Adrenal gland (tissue), 5 donors: ENCODE results near the gene PIWIL1.

Experiments
- CTCF ChIP-seq, 6 experiments: fragments of 450-650 bp in 4 of 6; fragments of 200-600 bp in 2 of 6; sonication (generic) in 1 of 6; IDR thresholded peaks; 1 replicate in 5 of 6; 2 replicates in 1 of 6; pipeline versions ENCODE4 v1.5.1 to v1.8.0; 2016 to 2021; ENCODE audit warnings: antibody characterized with exemption in 6 of 6, mild to moderate bottlenecking in 2 of 6, moderate library complexity in 1 of 6
- POLR2A ChIP-seq, 2 donors: fragments of 450-650 bp; IDR thresholded peaks; one replicate each; pipeline ENCODE4 v1.6.1; 2017; ENCODE audit warnings: antibody characterized with exemption in 2 of 2, mild to moderate bottlenecking in 2 of 2, moderate library complexity in 1 of 2
- donor health status: DM: no; HTN: no; CAD: no.

DNA sequence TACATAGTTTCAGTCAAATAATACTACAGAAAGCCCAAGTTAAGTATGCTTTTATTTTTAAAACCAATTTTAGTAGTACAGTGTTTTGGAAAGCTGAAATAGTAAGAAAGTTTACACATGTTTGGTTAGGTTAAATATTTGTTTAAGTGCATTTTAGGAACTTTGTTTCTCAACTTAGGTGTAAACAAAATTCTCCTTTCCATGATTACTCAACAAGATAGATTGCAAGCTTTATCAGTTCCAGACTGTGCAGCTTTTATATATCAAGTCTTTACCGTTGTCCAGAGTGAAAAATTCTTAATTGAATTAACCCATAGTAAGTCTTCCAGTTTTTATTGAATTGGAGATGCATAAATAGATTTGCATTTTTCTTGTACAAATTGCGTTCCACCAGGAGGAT is 45.1 kb downstream of the PIWIL1 start:
- TF ChIP-seq CTCF (IDR thresholded peaks at IDR 0.05): no peak
- no peak for TF ChIP-seq POLR2A (IDR thresholded peaks at IDR 0.05)
